Coronary artery (tissue), 2 donors: Measurements from ENCODE around the gene TMEM95.

Experiments
- DNase-seq: peaks from one replicate; pipeline ENCODE4 v3.0.0-alpha.2; 2017; ENCODE audit warnings: low spot score
- H3K27ac ChIP-seq, 2 donors: fragments of 200-600 bp; sonication (generic); one replicate each; pipeline ENCODE4 v1.5.1; 2016 to 2019
- H3K4me3 ChIP-seq: fragments of 200-600 bp; sonication (generic); 2 replicates; pipeline ENCODE4 v1.5.1; 2016; ENCODE audit warnings: mild to moderate bottlenecking, moderate library complexity
- TF ChIP-seq, protein P1 (sequence below): fragments of 200-600 bp; sonication (generic); IDR thresholded peaks from one replicate; pipeline ENCODE4 v1.5.1; 2019; ENCODE audit warnings: antibody characterized with exemption

The TMEM95 gene

GRCh38 chr17:7311110-7311705 is 43.7 kb upstream of the TMEM95 start:
- no peak for DNase-seq
- peak overlapping the region in 1 of 2 donors; percentile 42 for H3K27ac ChIP-seq
- H3K4me3 ChIP-seq, result no peak overlapping the region
- TF ChIP-seq, protein P1, sequence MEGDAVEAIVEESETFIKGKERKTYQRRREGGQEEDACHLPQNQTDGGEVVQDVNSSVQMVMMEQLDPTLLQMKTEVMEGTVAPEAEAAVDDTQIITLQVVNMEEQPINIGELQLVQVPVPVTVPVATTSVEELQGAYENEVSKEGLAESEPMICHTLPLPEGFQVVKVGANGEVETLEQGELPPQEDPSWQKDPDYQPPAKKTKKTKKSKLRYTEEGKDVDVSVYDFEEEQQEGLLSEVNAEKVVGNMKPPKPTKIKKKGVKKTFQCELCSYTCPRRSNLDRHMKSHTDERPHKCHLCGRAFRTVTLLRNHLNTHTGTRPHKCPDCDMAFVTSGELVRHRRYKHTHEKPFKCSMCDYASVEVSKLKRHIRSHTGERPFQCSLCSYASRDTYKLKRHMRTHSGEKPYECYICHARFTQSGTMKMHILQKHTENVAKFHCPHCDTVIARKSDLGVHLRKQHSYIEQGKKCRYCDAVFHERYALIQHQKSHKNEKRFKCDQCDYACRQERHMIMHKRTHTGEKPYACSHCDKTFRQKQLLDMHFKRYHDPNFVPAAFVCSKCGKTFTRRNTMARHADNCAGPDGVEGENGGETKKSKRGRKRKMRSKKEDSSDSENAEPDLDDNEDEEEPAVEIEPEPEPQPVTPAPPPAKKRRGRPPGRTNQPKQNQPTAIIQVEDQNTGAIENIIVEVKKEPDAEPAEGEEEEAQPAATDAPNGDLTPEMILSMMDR, result no peak

DNA sequence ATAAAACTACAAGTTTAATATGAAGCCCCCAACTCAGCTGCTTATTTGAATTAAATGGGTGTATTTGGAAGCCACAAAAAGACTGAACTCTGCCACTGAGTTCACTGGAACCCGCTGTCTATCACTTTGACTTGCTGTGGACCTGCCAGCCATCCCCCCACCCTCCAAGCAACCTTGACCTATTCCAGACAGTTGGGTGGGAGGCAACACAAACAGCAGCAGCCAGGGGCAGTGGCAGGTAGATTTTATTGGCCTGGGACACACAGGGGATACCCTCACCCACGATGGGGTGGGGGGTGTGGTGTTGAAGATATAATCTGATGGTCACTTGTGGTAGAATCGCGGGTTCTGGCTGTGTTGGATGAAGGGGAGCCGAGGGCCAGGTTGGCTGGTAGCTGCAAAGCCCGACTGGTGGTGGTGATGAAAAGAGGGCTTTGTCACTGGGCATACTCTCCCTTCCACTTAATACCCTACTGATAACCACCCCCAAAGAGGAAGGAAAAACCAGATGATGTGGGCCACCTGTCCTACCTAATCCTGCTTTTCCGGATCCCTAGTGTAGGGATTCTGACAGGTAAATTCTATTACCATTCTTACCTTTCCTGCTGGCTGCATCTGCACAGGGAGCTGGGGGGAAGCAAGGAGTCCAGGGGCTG is 42.4 kb upstream of the TMEM95 start:
- no peak overlapping the region for H3K4me3 ChIP-seq
- DNase-seq, result no peak
- TF ChIP-seq, protein P1, result no peak
- H3K27ac ChIP-seq, result peak overlapping the region in 1 of 2 donors; percentile 21

DNA sequence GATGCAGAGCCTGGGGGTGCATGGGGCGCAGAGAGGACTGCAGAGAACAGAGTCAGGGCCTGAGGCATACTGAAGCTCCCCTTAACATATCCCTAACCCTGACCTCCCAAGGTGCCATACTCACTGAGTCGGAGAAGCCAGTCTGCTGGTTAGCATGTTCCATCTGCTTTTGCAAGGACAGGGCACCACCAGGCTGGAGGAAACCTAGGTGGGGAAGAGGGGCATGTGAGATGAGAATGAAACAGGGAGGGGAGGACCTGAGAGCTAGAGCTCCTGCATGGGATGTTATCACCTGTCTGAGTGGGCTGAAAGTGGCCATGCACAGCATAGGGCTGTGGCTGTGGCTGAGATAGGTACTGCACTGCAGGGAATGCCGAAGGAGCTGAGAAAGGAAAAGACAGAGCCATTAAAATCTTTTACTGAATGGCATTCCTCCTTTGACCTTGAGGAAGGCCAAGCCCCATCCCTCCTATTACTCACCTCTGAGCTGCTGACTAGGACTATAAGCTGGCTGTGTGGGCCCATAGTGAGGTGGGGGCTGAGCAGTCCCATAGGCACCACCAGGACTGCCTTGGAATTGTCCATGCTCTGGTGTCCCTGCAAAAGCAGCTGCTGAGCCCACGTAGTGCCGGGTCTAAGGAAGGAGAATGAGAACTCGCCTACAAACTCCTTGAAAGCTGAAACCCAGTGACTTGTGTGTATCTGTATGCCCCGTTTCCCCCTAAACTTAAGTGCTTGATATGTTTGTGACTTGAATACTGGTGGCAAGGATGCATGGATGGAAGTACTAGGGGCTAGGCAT is 41.7 kb upstream of the TMEM95 start:
- TF ChIP-seq, protein P1, result no peak
- no peak overlapping the region for H3K4me3 ChIP-seq
- no peak for DNase-seq
- peak overlapping the region in 1 of 2 donors; percentile 21 for H3K27ac ChIP-seq

DNA sequence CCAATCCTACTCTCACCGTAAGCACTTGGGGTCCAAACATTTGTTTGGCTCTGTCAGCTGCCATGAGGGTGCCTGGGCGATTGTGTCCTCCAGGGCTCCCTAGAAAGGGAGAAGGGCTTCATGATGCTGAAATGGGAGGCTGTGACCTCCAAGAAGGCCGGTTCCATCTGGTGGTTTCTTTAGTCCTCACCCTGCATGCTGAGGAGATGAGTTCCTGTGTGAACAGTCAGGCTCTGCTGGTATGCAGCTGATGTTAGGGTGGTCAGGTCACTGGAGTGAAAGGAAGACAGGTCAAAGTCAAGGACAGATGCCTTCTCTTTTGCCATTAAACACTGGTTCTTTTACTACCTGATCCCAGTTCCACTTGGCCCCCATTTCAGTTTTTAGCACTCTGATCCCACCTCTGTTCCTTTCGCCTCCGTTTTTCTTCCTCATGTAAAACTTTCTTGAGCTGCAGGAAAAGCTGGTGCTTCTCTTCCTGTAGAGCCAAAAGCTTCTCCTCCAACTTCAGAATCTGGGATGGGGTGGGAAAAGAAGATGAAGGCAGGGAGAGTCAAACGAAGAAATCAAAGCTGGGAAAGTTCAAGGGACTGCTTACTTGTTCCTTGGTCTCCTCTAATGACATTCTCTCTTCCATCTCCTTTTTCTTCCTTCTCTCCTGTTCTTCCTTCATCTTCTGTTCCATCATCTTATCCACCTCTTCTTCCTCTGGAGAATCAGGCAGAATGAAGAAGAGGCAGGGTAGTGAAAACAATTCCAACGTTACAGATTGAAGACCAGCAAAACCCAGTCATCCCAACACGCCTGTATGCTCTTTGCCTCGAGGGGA is 40.9 kb upstream of the TMEM95 start:
- H3K4me3 ChIP-seq, result peak overlapping the region; percentile 81
- peak overlapping the region; percentile 95 to 97 for H3K27ac ChIP-seq
- DNase-seq, result no peak

GRCh38 chr17:7314719-7315569 is 40.0 kb upstream of the TMEM95 start, which contains the start of gene GPS2:
Gene GPS2, minus strand, starts transcription at chr17:7315360. Its CDS starts 308 bp downstream, at chr17:7315052.
- TF ChIP-seq, protein P1, result no peak
- peak within 1 kb of the TSS; percentile 95 to 97 for H3K27ac ChIP-seq
- peak; percentile 93 for DNase-seq

More for the DNA sequence above, 40.9 kb upstream of the TMEM95 start:
- TF ChIP-seq, protein P1, result no peak

More at GRCh38 chr17:7314719-7315569, 40.0 kb upstream of the TMEM95 start, which contains the start of gene GPS2:
- peak within 1 kb of the TSS; percentile 81 for H3K4me3 ChIP-seq
